SK-N-SH (cell line): ENCODE measurements around the gene PDGFRA. TPM values are rescaled to one million over a fixed set of nuclear protein-coding genes. Genes with fewer than 3 reads are reported as not detected.
A peak's percentile ranks its signal among the peaks of the same experiment; 100 is the strongest.

Experiments
- CTCF ChIA-PET: fragments of 300-600, 350-600 bp; formaldehyde crosslinking; extraction: SDS; loops from one replicate; lab custom pipeline; 2021; lab: Yijun Ruan, JAX
- POLR2A ChIA-PET: fragments of 350-600 bp; sonication (Branson Sonifier 250); formaldehyde crosslinking; extraction: SDS; loops from one replicate; lab custom pipeline; 2020; ENCODE audit warnings: antibody characterized with exemption, inconsistent platforms; lab: Yijun Ruan, JAX
- DNase-seq: peaks from one replicate; pipeline ENCODE4 v3.0.0; 2012
- H2AFZ ChIP-seq: fragments of 200-600 bp; sonication (generic); 2 replicates; pipeline ENCODE4 v1.8.1; 2016; ENCODE audit warnings: antibody characterized with exemption, mild to moderate bottlenecking, low read depth
- H3F3A ChIP-seq: fragments of 200-600 bp; sonication (generic); replicated peaks from 2 replicates; pipeline ENCODE3; 2016; ENCODE audit warnings: antibody characterized with exemption, mild to moderate bottlenecking; ENCODE audit not compliant: insufficient read depth
- H3K27ac ChIP-seq, 2 experiments: fragments of 200-500 bp in 1 of 2; fragments of 200-600 bp in 1 of 2; sonication (Bioruptor generic) in 1 of 2; sonication (generic), shearing (Covaris generic) in 1 of 2; 2 replicates each; pipeline versions ENCODE4 v1.5.1 to v1.6.1; 2014 to 2016; ENCODE audit warnings: low read depth in 2 of 2, inconsistent platforms in 1 of 2, low read length in 1 of 2, mild to moderate bottlenecking in 1 of 2, mixed read lengths in 1 of 2
- H3K27me3 ChIP-seq: fragments of 200-600 bp; sonication (generic), shearing (Covaris generic); 2 replicates; pipeline ENCODE4 v1.6.1; 2016; ENCODE audit warnings: mixed run types; ENCODE audit not compliant: insufficient read depth
- H3K36me3 ChIP-seq, 2 experiments: fragments of 200-500 bp in 1 of 2; fragments of 200-600 bp in 1 of 2; sonication (Bioruptor generic) in 1 of 2; sonication (generic) in 1 of 2; replicated peaks in 1 of 2; 2 replicates each; pipeline versions ENCODE3 to v1.5.1; 2014 to 2016; ENCODE audit warnings: low read length in 1 of 2, mild to moderate bottlenecking in 1 of 2; ENCODE audit not compliant: insufficient read depth in 2 of 2, control insufficient read depth in 1 of 2
- H3K4me1 ChIP-seq, 2 experiments: fragments of 200-500 bp in 1 of 2; fragments of 200-600 bp in 1 of 2; sonication (Bioruptor generic) in 1 of 2; sonication (generic), shearing (Covaris generic) in 1 of 2; 2 replicates each; pipeline versions ENCODE4 v1.5.1 to v1.6.1; 2014 to 2016; ENCODE audit warnings: low read depth in 1 of 2, low read length in 1 of 2, mixed run types in 1 of 2; ENCODE audit not compliant: insufficient read depth in 2 of 2, control insufficient read depth in 1 of 2
- H3K4me2 ChIP-seq: fragments of 200-600 bp; sonication (generic), shearing (Covaris generic); 2 replicates; pipeline ENCODE4 v1.6.1; 2017; ENCODE audit warnings: mixed run types
- H3K4me3 ChIP-seq, 2 experiments: fragments of 200-500 bp in 1 of 2; fragments of 200-600 bp in 1 of 2; sonication (Bioruptor generic) in 1 of 2; sonication (generic), shearing (Covaris generic) in 1 of 2; 2 replicates each; pipeline versions ENCODE4 v1.5.1 to v1.8.1; 2014 to 2016; ENCODE audit warnings: low read depth in 2 of 2, inconsistent platforms in 1 of 2, low read length in 1 of 2, mild to moderate bottlenecking in 1 of 2, mixed read lengths in 1 of 2, moderate library complexity in 1 of 2
- H3K79me2 ChIP-seq: fragments of 200-600 bp; sonication (generic); 2 replicates; pipeline ENCODE4 v1.8.1; 2017; ENCODE audit warnings: mild to moderate bottlenecking; ENCODE audit not compliant: insufficient read depth
- H3K9ac ChIP-seq: fragments of 200-600 bp; sonication (generic); 2 replicates; pipeline ENCODE4 v1.6.1; 2017; ENCODE audit warnings: mixed run types
- H3K9me2 ChIP-seq: fragments of 200-600 bp; sonication (generic); 2 replicates; pipeline ENCODE4 v1.6.1; 2017; ENCODE audit warnings: mixed run types
- H3K9me3 ChIP-seq: fragments of 200-600 bp; sonication (generic); 2 replicates; pipeline ENCODE4 v1.6.1; 2017; ENCODE audit warnings: mixed run types, mild to moderate bottlenecking, moderate library complexity
- H4K20me1 ChIP-seq: fragments of 200-600 bp; sonication (generic); 2 replicates; pipeline ENCODE4 v1.6.1; 2017; ENCODE audit warnings: mild to moderate bottlenecking, mixed run types; ENCODE audit not compliant: insufficient read depth
- CHD2 ChIP-seq: fragments of 150-350 bp; IDR thresholded peaks from 2 replicates; pipeline ENCODE4 v1.6.1; 2018; ENCODE audit warnings: low read length; ENCODE audit not compliant: partially characterized antibody
- CTCF ChIP-seq: fragments of 200-600 bp; sonication (generic); IDR thresholded peaks from 2 replicates; pipeline ENCODE4 v1.6.1; 2017; ENCODE audit warnings: antibody characterized with exemption, mild to moderate bottlenecking, moderate library complexity
- EZH2phosphoT487 ChIP-seq: fragments of 200-600 bp; sonication (generic); IDR thresholded peaks from 2 replicates; pipeline ENCODE4 v1.6.1; 2017; ENCODE audit warnings: low read depth, mixed run types, mild to moderate bottlenecking, antibody characterized with exemption, moderate library complexity, borderline replicate concordance
- FOXJ3 ChIP-seq: sonication (generic); formaldehyde crosslinking; IDR thresholded peaks from 2 replicates; pipeline ENCODE4 v1.5.1; 2020; ENCODE audit warnings: mild to moderate bottlenecking, missing genetic modification reagents
- FOXM1 ChIP-seq: IDR thresholded peaks from 2 replicates; pipeline ENCODE4 v1.4.0; 2012; ENCODE audit warnings: low read depth, mild to moderate bottlenecking
- IRF3 ChIP-seq: fragments of 150-350 bp; IDR thresholded peaks from 2 replicates; pipeline ENCODE4 v1.6.1; 2016; ENCODE audit warnings: mild to moderate bottlenecking, low read depth, low read length
- JUND ChIP-seq: IDR thresholded peaks from 2 replicates; pipeline ENCODE4 v1.4.0; 2012
- MAX ChIP-seq: IDR thresholded peaks from 2 replicates; pipeline ENCODE4 v1.4.0; 2012; ENCODE audit warnings: low read depth
- MXI1 ChIP-seq: IDR thresholded peaks from 2 replicates; pipeline ENCODE4 v1.6.1; 2012; ENCODE audit warnings: mild to moderate bottlenecking, low read depth, low read length, improper control_type of control experiment
- NFIC ChIP-seq: IDR thresholded peaks from 2 replicates; pipeline ENCODE4 v1.4.0; 2012; ENCODE audit warnings: borderline replicate concordance
- NRF1 ChIP-seq: IDR thresholded peaks from 2 replicates; pipeline ENCODE4 v1.6.1; 2012; ENCODE audit warnings: low read depth, mild to moderate bottlenecking, low read length
- POLR2AphosphoS5 ChIP-seq: IDR thresholded peaks from 2 replicates; pipeline ENCODE4 v1.6.1; 2012; ENCODE audit warnings: low read depth, low read length
- RAD21 ChIP-seq: IDR thresholded peaks from 2 replicates; pipeline ENCODE4 v1.6.1; 2012; ENCODE audit warnings: mild to moderate bottlenecking, low read length
- RFX5 ChIP-seq: IDR thresholded peaks from 2 replicates; pipeline ENCODE4 v1.6.1; 2012; ENCODE audit warnings: mild to moderate bottlenecking, improper control_type of control experiment, low read length
- SMC3 ChIP-seq: IDR thresholded peaks from 2 replicates; pipeline ENCODE4 v1.6.1; 2012; ENCODE audit warnings: low read depth, low read length, improper control_type of control experiment
- TEAD4 ChIP-seq: IDR thresholded peaks from 2 replicates; pipeline ENCODE4 v1.4.0; 2012; ENCODE audit warnings: mild to moderate bottlenecking, borderline replicate concordance; ENCODE audit not compliant: insufficient read depth
- USF1 ChIP-seq: IDR thresholded peaks from 2 replicates; pipeline ENCODE4 v1.4.0; 2012; ENCODE audit warnings: low read depth, borderline replicate concordance
- USF2 ChIP-seq: fragments of 150-350 bp; IDR thresholded peaks from 2 replicates; pipeline ENCODE4 v1.6.1; 2017; ENCODE audit warnings: antibody characterized with exemption, low read length, low read depth, borderline replicate concordance
- YY1 ChIP-seq: IDR thresholded peaks from 2 replicates; pipeline ENCODE4 v1.4.0; 2012; ENCODE audit warnings: low read depth, mild to moderate bottlenecking
- ZBTB33 ChIP-seq: IDR thresholded peaks from 2 replicates; pipeline ENCODE4 v1.4.0; 2012; ENCODE audit warnings: low read depth, borderline replicate concordance
- WGBS: methylation state at CpG from one replicate; pipeline ENCODE4 v1.1.6; 2017; ENCODE audit warnings: low lambda C conversion rate; 5-methylcytosine and 5-hydroxymethylcytosine counted together
- polyA plus RNA-seq, 3 experiments: library from polyadenylated mRNA; depleted of rRNA; stranded (reverse); fragments of >200 nt; gene quantifications; 2 replicates each; pipeline ENCODE4 v1.2.3, GENCODE V29; 2012

The PDGFRA gene
- polyA plus RNA-seq, 1 of the 3 experiments (the other 2 are of a cell fraction) = 25.3 TPM

GRCh38 chr4:54278216-54278615, 49.1 kb downstream of the PDGFRA start:
- H3K27ac ChIP-seq = peak overlapping the region in 1 of 2 experiments; percentile 40; a peak in 2 of 4 replicates

More at GRCh38 chr4:54278216-54278615, 49.1 kb downstream of the PDGFRA start:
- Histone ChIP-seq H3K27me3 (no peaks in the 10 kb centered on the region), H2AFZ (no peak overlapping the region), H3F3A (peaks cover 14% of the 10 kb centered on the region), H3K9me3 (no peaks in the 10 kb centered on the region), H3K9ac (no peak overlapping the region), H3K9me2 (no peaks in the 10 kb centered on the region), H3K36me3 (peaks cover 62 to 80% of the 10 kb centered on the region in 2 experiments), H4K20me1 (peaks cover 4% of the 10 kb centered on the region; the same call in 1 of the 2 replicates), H3K4me2 (no peak overlapping the region), H3K4me3 (no peak overlapping the region), H3K4me1 (peaks cover 7 to 24% of the 10 kb centered on the region in 2 experiments), H3K79me2 (no peaks in the 10 kb centered on the region)
- TF ChIP-seq USF2 = no peak
- TF ChIP-seq USF1 = no peak
- TF ChIP-seq FOXM1 = no peak
- no peak for TF ChIP-seq IRF3
- no peak for TF ChIP-seq YY1
- TF ChIP-seq MXI1 = no peak
- no peak for TF ChIP-seq NFIC
- TF ChIP-seq RAD21 = no peak
- no peak for TF ChIP-seq POLR2AphosphoS5
- TF ChIP-seq SMC3 = no peak
- TF ChIP-seq MAX = no peak
- TF ChIP-seq TEAD4 = no peak
- no peak for TF ChIP-seq JUND
- no peak for TF ChIP-seq EZH2phosphoT487
- TF ChIP-seq CHD2 = no peak
- TF ChIP-seq FOXJ3 (CRISPR knock-in tag) = no peak
- no peak for TF ChIP-seq RFX5
- no peak for TF ChIP-seq CTCF
- no peak for TF ChIP-seq NRF1
- no peak for TF ChIP-seq ZBTB33
- POLR2A ChIA-PET = no interaction called here
- 86% methylated on average over 2 of the region's 2 CpGs for WGBS
- CTCF ChIA-PET = interaction anchor here (0.9 kb wide), 1 partner anchor 40 kb away, joined by 3 read pairs; no protein-coding TSS in a partner anchor
- no peak for DNase-seq
